ENCODE data around the gene ESPL1. TPM values are rescaled to one million over a fixed set of nuclear protein-coding genes. Genes with fewer than 3 reads are reported as not detected.

The ESPL1 gene
- total and polyA plus RNA-seq, 12 donors: 0.56 to 4.2 (median 1.1) TPM

- WGBS, 4 donors: 35 to 54% (median 46%) methylated on average over 2 to 6 of the region's 6 CpGs
- peaks cover 10% of the 10 kb centered on the region for H3K27me3 ChIP-seq
These were observed 70.8 kb downstream of the ESPL1 start for GRCh38 chr12:53338916-53339315.

DNA sequence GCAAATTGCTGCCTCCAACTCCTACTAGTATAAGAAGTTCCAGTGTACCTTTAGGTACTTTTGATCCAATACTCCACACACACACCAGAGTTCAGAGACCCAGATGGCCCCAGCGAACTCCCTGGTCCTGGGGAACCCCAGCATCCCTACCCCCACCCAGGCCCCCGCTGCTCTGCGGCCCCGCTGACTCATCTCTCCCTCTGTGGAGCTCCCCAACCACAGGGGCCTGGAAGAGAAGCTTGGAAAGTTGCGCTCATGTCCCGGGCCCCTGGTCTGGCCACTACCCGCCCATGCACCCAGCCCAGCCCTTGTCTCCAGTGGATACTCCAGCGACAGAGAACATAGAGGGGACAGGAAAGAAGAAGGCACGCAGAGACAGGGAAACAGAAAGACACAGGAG, 72.3 kb downstream of the ESPL1 start:
- peaks cover 0 to 5% of the 10 kb centered on the region in 2 donors for H3K4me1 ChIP-seq (replicated peaks in 1 of 2)
- 74 to 87% (median 81%) methylated on average over 7 to 9 of the region's 9 CpGs for WGBS, 4 donors
- TF ChIP-seq POLR2A (IDR thresholded peaks at IDR 0.05): no peak
- no peak for TF ChIP-seq CTCF (IDR thresholded peaks at IDR 0.05)

More at GRCh38 chr12:53338916-53339315, 70.8 kb downstream of the ESPL1 start:
- Histone ChIP-seq H3K27ac (no peak overlapping the region), H3K36me3 (replicated peaks in 1 of 2) (no peaks in the 10 kb centered on the region), H3K4me3 (no peak overlapping the region), H3K4me1 (replicated peaks in 1 of 2) (no peaks in the 10 kb centered on the region), H3K9me3 (replicated peaks in 1 of 3) (no peaks in the 10 kb centered on the region)
- TF ChIP-seq POLR2A (IDR thresholded peaks at IDR 0.05) (no peak), CTCF (IDR thresholded peaks at IDR 0.05) (no peak)
- intact Hi-C loops (cut with DNase I): loop anchor here in 1 of 2 donors (5.0 kb wide), 1 partner anchor 83 kb away; the partner anchor contains the start of gene AMHR2
- DNase-seq: no peak

More for the DNA sequence above, 72.3 kb downstream of the ESPL1 start:
- H3K27ac ChIP-seq: no peak overlapping the region
- DNase-seq: no peak
- H3K9me3 ChIP-seq (replicated peaks in 1 of 3): no peaks in the 10 kb centered on the region
- H3K27me3 ChIP-seq: peaks cover 10% of the 10 kb centered on the region
- H3K36me3 ChIP-seq (replicated peaks in 1 of 2): no peaks in the 10 kb centered on the region
- intact Hi-C loops (cut with DNase I): loop anchor here in 1 of 2 donors (10.0 kb wide), 1 partner anchor 174 kb away; no protein-coding TSS in a partner anchor
- no peak overlapping the region for H3K4me3 ChIP-seq

Other genes with a start within 250 kb of the ESPL1 start
- gene TNS2, start 218.2 kb upstream of the ESPL1 start, total RNA-seq: 100 to 1,000 TPM in 7 of 9 donors, 10 to 100 TPM in 2; 21.8 to 268 (median 171) TPM
- 1,000 to 10,000 TPM in 1 of 3 donors, 100 to 1,000 TPM in 1, 10 to 100 TPM in 1; 36.8 to 1,019 (median 396) TPM for gene TNS2, start 218.2 kb upstream of the ESPL1 start, polyA plus RNA-seq
- gene SPRYD3, start 188.9 kb upstream of the ESPL1 start, total RNA-seq: 10 to 100 TPM; 28.9 to 74.6 (median 45.0) TPM
- 10 to 100 TPM; 16.4 to 52.8 (median 29.0) TPM for gene SPRYD3, start 188.9 kb upstream of the ESPL1 start, polyA plus RNA-seq
- gene IGFBP6, start 170.6 kb upstream of the ESPL1 start, total RNA-seq: 100 to 1,000 TPM in 6 of 9 donors, 10 to 100 TPM in 3; 12.9 to 559 (median 131) TPM
- gene IGFBP6, start 170.6 kb upstream of the ESPL1 start, polyA plus RNA-seq: 100 to 1,000 TPM in 2 of 3 donors, 10 to 100 TPM in 1; 26.4 to 478 (median 337) TPM
- gene SOAT2, start 164.8 kb upstream of the ESPL1 start, total RNA-seq: under 1 TPM in 1 of 9 donors, not detected in 8; 0.79 TPM
- gene SOAT2, start 164.8 kb upstream of the ESPL1 start, polyA plus RNA-seq: under 1 TPM in 2 of 3 donors, not detected in 1; 0.34 to 0.48 TPM
- 10 to 100 TPM in 8 of 9 donors, 1 to 10 TPM in 1; 8.8 to 61.0 (median 20.9) TPM for gene ZNF740, start 87.6 kb upstream of the ESPL1 start, total RNA-seq
- gene ZNF740, start 87.6 kb upstream of the ESPL1 start, polyA plus RNA-seq: 10 to 100 TPM in 2 of 3 donors, 1 to 10 TPM in 1; 6.6 to 11.3 (median 11.3) TPM
- gene CSAD, start 87.4 kb upstream of the ESPL1 start, total RNA-seq: 10 to 100 TPM in 7 of 9 donors, 1 to 10 TPM in 2; 2.3 to 43.4 (median 19.8) TPM
- gene CSAD, start 87.4 kb upstream of the ESPL1 start, polyA plus RNA-seq: 100 to 1,000 TPM in 2 of 3 donors, 10 to 100 TPM in 1; 10.9 to 140 (median 100) TPM
- 1 to 10 TPM in 8 of 9 donors, under 1 TPM in 1; 0.33 to 7.4 (median 4.0) TPM for gene ITGB7, start 61.0 kb upstream of the ESPL1 start, total RNA-seq
- gene ITGB7, start 61.0 kb upstream of the ESPL1 start, polyA plus RNA-seq: 1 to 10 TPM in 2 of 3 donors, under 1 TPM in 1; 0.95 to 4.0 (median 3.5) TPM
- 10 to 100 TPM in 8 of 9 donors, 1 to 10 TPM in 1; 3.8 to 36.4 (median 23.9) TPM for gene RARG, start 36.1 kb upstream of the ESPL1 start, total RNA-seq
- 10 to 100 TPM in 2 of 3 donors, 1 to 10 TPM in 1; 9.2 to 36.2 (median 25.8) TPM for gene RARG, start 36.1 kb upstream of the ESPL1 start, polyA plus RNA-seq
- gene PFDN5, start 27.2 kb downstream of the ESPL1 start, total RNA-seq: 100 to 1,000 TPM; 501 to 976 (median 694) TPM
- 1,000 to 10,000 TPM in 2 of 3 donors, 100 to 1,000 TPM in 1; 840 to 2,052 (median 2,012) TPM for gene PFDN5, start 27.2 kb downstream of the ESPL1 start, polyA plus RNA-seq
- 10 to 100 TPM; 56.8 to 94.9 (median 70.2) TPM for gene MYG1, start 31.4 kb downstream of the ESPL1 start, total RNA-seq
- 100 to 1,000 TPM in 2 of 3 donors, 10 to 100 TPM in 1; 45.9 to 240 (median 220) TPM for gene MYG1, start 31.4 kb downstream of the ESPL1 start, polyA plus RNA-seq
- gene AAAS, start 53.3 kb downstream of the ESPL1 start, total RNA-seq: 100 to 1,000 TPM in 2 of 9 donors, 10 to 100 TPM in 7; 50.1 to 108 (median 74.1) TPM
- gene AAAS, start 53.3 kb downstream of the ESPL1 start, polyA plus RNA-seq: 100 to 1,000 TPM in 2 of 3 donors, 10 to 100 TPM in 1; 59.2 to 210 (median 172) TPM
- not detected for gene SP7, start 68.1 kb downstream of the ESPL1 start, total RNA-seq
- gene SP7, start 68.1 kb downstream of the ESPL1 start, polyA plus RNA-seq: under 1 TPM in 1 of 3 donors, not detected in 2; 0.03 TPM
- 10 to 100 TPM; 34.9 to 90.0 (median 56.3) TPM for gene SP1, start 111.9 kb downstream of the ESPL1 start, total RNA-seq
- gene SP1, start 111.9 kb downstream of the ESPL1 start, polyA plus RNA-seq: 10 to 100 TPM; 16.3 to 48.8 (median 18.3) TPM
- gene AMHR2, start 155.6 kb downstream of the ESPL1 start, total RNA-seq: 100 to 1,000 TPM in 2 of 9 donors, 10 to 100 TPM in 7; 26.7 to 106 (median 79.8) TPM
- 10 to 100 TPM; 19.8 to 41.2 (median 26.6) TPM for gene AMHR2, start 155.6 kb downstream of the ESPL1 start, polyA plus RNA-seq
- 100 to 1,000 TPM in 7 of 9 donors, 10 to 100 TPM in 2; 68.2 to 233 (median 128) TPM for gene PRR13, start 173.4 kb downstream of the ESPL1 start, total RNA-seq
- gene PRR13, start 173.4 kb downstream of the ESPL1 start, polyA plus RNA-seq: 100 to 1,000 TPM; 127 to 407 (median 130) TPM
- gene PCBP2, start 183.8 kb downstream of the ESPL1 start, total RNA-seq: 1,000 to 10,000 TPM in 2 of 9 donors, 100 to 1,000 TPM in 7; 255 to 1,158 (median 547) TPM
- 100 to 1,000 TPM; 521 to 757 (median 545) TPM for gene PCBP2, start 183.8 kb downstream of the ESPL1 start, polyA plus RNA-seq
- 10 to 100 TPM in 7 of 9 donors, 1 to 10 TPM in 2; 7.5 to 25.4 (median 14.3) TPM for gene MAP3K12, start 231.2 kb downstream of the ESPL1 start, total RNA-seq
- 10 to 100 TPM in 2 of 3 donors, 1 to 10 TPM in 1; 6.9 to 85.1 (median 69.8) TPM for gene MAP3K12, start 231.2 kb downstream of the ESPL1 start, polyA plus RNA-seq
- gene TARBP2, start 233.0 kb downstream of the ESPL1 start, total RNA-seq: 10 to 100 TPM; 22.6 to 55.2 (median 31.4) TPM
- gene TARBP2, start 233.0 kb downstream of the ESPL1 start, polyA plus RNA-seq: 10 to 100 TPM; 14.9 to 72.9 (median 51.7) TPM
- gene NPFF, start 239.2 kb downstream of the ESPL1 start, total RNA-seq: under 1 TPM in 1 of 9 donors, not detected in 8; 0.78 TPM
- under 1 TPM in 1 of 3 donors, not detected in 2; 0.27 TPM for gene NPFF, start 239.2 kb downstream of the ESPL1 start, polyA plus RNA-seq

All from adrenal gland (tissue), 12 donors.